ENCODE measurements around the gene NRIP1. TPM values are rescaled to one million over a fixed set of nuclear protein-coding genes. Genes with fewer than 3 reads are reported as not detected.
"Not testable (repeated sequence)": the region's sequence is repeated elsewhere in the genome, so short reads cannot be mapped to it uniquely, and the experiment has no call there.

NRIP1 gene
- total and polyA plus RNA-seq, 7 donors = 10.2 to 35.3 (median 26.3) TPM

- Histone ChIP-seq H3K9me3 (peaks cover 0 to 4% (median 0%) of the 10 kb centered on the region in 4 donors), H3K36me3 (no peaks in the 10 kb centered on the region), H3K4me3 (no peak overlapping the region), H3K4me1 (no peaks in the 10 kb centered on the region), H3K27me3 (no peaks in the 10 kb centered on the region), H3K27ac (no peak overlapping the region)
- TF ChIP-seq POLR2A (IDR thresholded peaks at IDR 0.05) = no peak
- TF ChIP-seq EP300 (IDR thresholded peaks at IDR 0.05) = no peak
- TF ChIP-seq POLR2AphosphoS5 (IDR thresholded peaks at IDR 0.05) = no peak
- TF ChIP-seq CTCF (IDR thresholded peaks at IDR 0.05) = no peak
- DNase-seq = no peak
- 75 to 83% methylated on average over 2 of the region's 2 CpGs for WGBS, 2 donors
- intact Hi-C loops (cut with DNase I) = no loop called here
Observed at GRCh38 chr21:14942801-14943490, 121.9 kb downstream of the NRIP1 start.

- not testable (repeated sequence) for H3K27ac ChIP-seq, H3K27me3 ChIP-seq, H3K36me3 ChIP-seq, H3K4me1 ChIP-seq, H3K9me3 ChIP-seq, H3K4me3 ChIP-seq, DNase-seq
- intact Hi-C loops (cut with DNase I) = loop anchor here (10.0 kb wide), 1 partner anchor 53 kb away; no protein-coding TSS in a partner anchor
- 71 to 84% methylated on average over 13 of the region's 13 CpGs for WGBS, 2 donors
Observed at GRCh38 chr21:14927324-14927723, 137.5 kb downstream of the NRIP1 start.

GRCh38 chr21:14926186-14926585 lies 138.6 kb downstream of the NRIP1 start:
- H3K27me3 ChIP-seq = no peaks in the 10 kb centered on the region

GRCh38 chr21:14923468-14923867 lies 141.3 kb downstream of the NRIP1 start:
- TF ChIP-seq EP300 (IDR thresholded peaks at IDR 0.05) = no peak
- TF ChIP-seq POLR2A (IDR thresholded peaks at IDR 0.05) = no peak
- no peak for TF ChIP-seq POLR2AphosphoS5 (IDR thresholded peaks at IDR 0.05)
- TF ChIP-seq CTCF (IDR thresholded peaks at IDR 0.05) = no peak
- Histone ChIP-seq H3K9me3 (no peaks in the 10 kb centered on the region), H3K27me3 (no peaks in the 10 kb centered on the region), H3K4me1 (no peaks in the 10 kb centered on the region), H3K36me3 (no peaks in the 10 kb centered on the region), H3K4me3 (no peak overlapping the region), H3K27ac (no peak overlapping the region)
- WGBS, 2 donors = 74 to 83% methylated on average over 1 of the region's 1 CpG
- no peak for DNase-seq
- intact Hi-C loops (cut with DNase I) = loop anchor here (10.0 kb wide), 1 partner anchor 49 kb away; no protein-coding TSS in a partner anchor

More at GRCh38 chr21:14926186-14926585, 138.6 kb downstream of the NRIP1 start:
- H3K4me1 ChIP-seq = no peaks in the 10 kb centered on the region
- TF ChIP-seq EP300 (IDR thresholded peaks at IDR 0.05) (no peak), POLR2A (IDR thresholded peaks at IDR 0.05) (no peak), CTCF (IDR thresholded peaks at IDR 0.05) (no peak), POLR2AphosphoS5 (IDR thresholded peaks at IDR 0.05) (no peak)
- WGBS, 2 donors = 91 to 96% methylated on average over 3 of the region's 3 CpGs
- H3K9me3 ChIP-seq = no peaks in the 10 kb centered on the region
- H3K27ac ChIP-seq = no peak overlapping the region
- no peaks in the 10 kb centered on the region for H3K36me3 ChIP-seq
- intact Hi-C loops (cut with DNase I) = loop anchor here (10.0 kb wide), 1 partner anchor 51 kb away; no protein-coding TSS in a partner anchor
- DNase-seq = no peak
- H3K4me3 ChIP-seq = no peak overlapping the region

GRCh38 chr21:14922980-14923379 lies 141.8 kb downstream of the NRIP1 start:
- H3K9me3 ChIP-seq = no peaks in the 10 kb centered on the region
- intact Hi-C loops (cut with DNase I) = loop anchor here (10.0 kb wide), 1 partner anchor 48 kb away; no protein-coding TSS in a partner anchor

More at GRCh38 chr21:14922980-14923379, 141.8 kb downstream of the NRIP1 start:
- TF ChIP-seq EP300 (IDR thresholded peaks at IDR 0.05) = no peak
- TF ChIP-seq POLR2AphosphoS5 (IDR thresholded peaks at IDR 0.05) = no peak
- TF ChIP-seq POLR2A (IDR thresholded peaks at IDR 0.05) = no peak
- TF ChIP-seq CTCF (IDR thresholded peaks at IDR 0.05) = no peak
- Histone ChIP-seq H3K4me3 (no peak overlapping the region), H3K27ac (no peak overlapping the region), H3K4me1 (no peaks in the 10 kb centered on the region), H3K36me3 (no peaks in the 10 kb centered on the region), H3K27me3 (no peaks in the 10 kb centered on the region)
- no peak for DNase-seq
- 85 to 97% methylated on average over 1 of the region's 1 CpG for WGBS, 2 donors
